Activated CD8-positive, alpha-beta memory T cell treated with anti-CD3 and anti-CD28 coated beads, Interleukin-2, amount 50 U/mL, for 1 hour (primary cell): ENCODE results near the gene NOD2.

Source experiments
- DNase-seq: peaks from one replicate; pipeline ENCODE4 v3.0.0-alpha.2; 2020; ENCODE audit errors: extremely low read depth

NOD2 gene

GRCh38 chr16:50692999-50693781 lies at the start of gene NOD2:
Gene NOD2, plus strand, starts transcription at chr16:50693606. Its CDS starts 5,890 bp downstream, at chr16:50699496.
- no peak for DNase-seq

- no peak for DNase-seq
Measured at GRCh38 chr16:50644245-50644644, 49.2 kb upstream of the NOD2 start.

GRCh38 chr16:50644729-50645128 lies 48.7 kb upstream of the NOD2 start:
- DNase-seq, result no peak

GRCh38 chr16:50645563-50646220 lies 47.7 kb upstream of the NOD2 start:
- no peak for DNase-seq

DNA sequence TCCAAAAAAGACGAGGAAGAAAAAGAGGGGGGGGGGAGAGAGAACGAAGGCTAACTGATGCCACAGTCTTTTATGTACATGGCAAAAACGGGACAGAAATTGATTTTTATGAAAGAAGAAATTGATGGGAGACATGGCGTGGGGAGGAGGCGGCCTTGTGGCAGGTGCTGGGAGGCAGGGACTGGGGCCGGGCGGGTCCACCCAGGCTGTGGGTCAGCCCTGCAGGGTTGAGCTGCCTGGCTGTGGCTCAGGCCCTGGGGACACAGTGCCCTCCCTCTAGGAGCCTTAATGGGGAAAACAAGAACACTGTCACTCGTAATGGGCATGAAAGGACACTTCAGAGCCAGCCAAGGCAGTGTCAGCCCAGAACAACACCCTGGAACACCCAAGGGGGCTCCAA lies 47.1 kb upstream of the NOD2 start:
- no peak for DNase-seq

DNA sequence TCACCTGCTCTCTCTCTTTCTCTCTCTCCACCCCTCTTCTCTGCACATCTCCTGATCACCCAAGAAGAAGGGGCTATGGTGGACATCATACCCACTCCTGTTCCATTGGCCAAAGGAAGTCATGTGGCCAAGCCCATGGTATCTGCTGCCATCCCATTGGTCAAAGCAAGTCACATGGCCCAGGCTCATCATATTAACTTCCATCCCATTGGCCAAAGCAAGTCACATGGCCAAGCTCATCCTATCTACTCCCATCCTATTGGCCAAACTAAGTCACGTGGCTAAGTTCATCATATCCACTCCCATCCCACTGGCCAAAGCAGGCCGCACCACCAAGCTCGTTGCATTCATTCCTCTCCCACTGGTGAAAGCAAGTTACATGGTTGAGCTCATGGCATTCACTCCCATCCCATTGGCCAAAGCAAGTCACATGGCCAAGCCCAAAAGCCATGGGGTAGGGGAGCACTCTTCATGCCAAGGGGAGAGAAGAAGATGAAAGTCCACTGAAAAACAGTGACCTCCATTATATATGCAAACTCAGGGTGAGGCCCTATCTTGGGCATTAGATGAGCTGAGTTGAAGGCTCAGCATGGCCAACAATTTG lies 41.5 kb upstream of the NOD2 start:
- DNase-seq, result no peak

DNA sequence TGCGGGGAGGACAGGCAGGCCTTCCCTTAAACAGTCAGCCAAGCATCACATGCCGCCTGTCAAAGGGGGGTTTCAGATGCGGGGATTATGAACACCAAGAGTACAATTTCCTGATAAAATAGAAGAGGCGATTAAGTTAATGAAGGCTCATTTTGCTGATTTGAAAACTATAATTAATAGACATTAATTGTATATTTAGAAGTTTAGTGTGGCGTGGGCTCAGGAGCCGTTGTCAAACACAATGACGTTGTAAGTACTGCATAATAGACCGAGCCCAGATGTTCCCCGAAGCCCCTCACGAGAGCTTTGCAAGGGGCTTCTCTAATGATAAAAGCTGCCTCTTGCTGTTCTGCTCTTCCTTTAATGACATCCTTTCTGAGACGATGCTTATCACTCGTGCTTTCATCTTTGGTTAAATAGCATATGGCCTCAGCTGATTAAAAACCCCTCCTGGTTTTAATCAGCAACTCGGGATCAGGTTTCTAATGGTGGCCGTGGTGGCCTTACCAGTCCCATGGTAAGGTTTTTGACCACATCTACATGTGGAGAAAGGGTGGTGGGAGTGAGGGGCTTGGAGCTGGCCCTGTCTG lies 40.5 kb upstream of the NOD2 start:
- DNase-seq, result no peak

DNA sequence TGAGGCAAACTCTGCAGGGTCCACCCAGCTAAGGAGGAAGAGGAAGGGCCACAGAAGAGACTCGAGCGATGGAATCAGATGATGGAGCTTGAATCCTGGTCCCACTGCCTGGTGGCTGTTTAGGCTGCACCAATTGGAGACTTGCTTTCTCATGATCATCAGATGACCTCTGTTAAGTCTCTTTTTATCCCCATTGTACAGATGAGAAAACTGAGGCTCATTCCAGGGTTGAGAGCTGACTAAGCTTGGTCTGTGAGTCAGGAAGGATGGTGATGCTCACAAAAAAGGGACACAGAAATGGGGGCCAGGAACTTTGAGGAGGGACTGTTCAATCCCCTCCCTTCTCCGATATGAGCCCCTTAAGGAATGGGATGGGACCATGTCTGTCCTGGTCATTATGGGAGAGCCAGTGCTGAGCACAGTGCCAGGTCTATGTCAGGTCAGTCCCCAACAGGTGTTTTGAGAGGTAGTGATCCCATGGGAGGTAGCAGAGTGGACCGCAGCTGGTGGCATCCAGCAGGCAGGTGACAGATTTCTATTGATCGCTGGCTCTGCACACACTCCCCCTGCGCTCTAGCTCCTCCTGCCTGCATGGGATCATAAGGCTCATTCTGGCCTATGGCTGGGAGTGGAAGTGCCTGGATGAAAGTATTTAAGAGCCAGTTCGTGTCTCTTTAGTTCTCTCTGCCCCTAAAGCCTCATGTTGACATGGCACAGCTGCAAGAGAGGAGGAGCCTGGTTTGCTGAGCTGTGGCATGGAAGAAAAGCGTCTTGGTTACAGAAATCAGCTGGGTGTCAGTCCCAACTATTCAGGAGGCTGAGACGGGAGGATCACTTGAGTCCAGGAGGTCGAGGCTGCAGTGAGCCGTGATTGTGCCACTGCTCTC lies 39.5 kb upstream of the NOD2 start:
- DNase-seq, result no peak

- no peak for DNase-seq
Measured at GRCh38 chr16:50655558-50656055, 37.8 kb upstream of the NOD2 start.

- DNase-seq, result no peak
Measured at GRCh38 chr16:50657241-50657640, 36.2 kb upstream of the NOD2 start.

DNA sequence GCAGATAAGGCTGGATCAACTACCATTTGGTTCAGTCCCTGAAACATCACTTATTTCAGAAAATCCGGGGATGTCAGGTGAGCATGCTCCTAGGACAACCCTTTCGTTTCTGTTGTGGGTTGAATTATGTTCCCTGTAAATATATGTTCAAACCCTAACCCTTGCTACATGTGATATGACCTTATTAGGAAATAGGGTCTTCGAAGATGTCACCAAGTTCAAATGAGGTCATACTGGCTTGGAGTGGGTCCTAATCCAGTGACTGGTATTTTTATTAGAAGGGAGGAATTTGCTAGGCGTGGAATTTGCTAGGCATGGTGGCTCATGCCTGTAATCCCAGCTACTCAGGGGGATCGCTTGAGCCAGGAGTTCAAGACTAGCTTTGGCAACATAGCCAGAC lies 33.6 kb upstream of the NOD2 start:
- no peak for DNase-seq

DNA sequence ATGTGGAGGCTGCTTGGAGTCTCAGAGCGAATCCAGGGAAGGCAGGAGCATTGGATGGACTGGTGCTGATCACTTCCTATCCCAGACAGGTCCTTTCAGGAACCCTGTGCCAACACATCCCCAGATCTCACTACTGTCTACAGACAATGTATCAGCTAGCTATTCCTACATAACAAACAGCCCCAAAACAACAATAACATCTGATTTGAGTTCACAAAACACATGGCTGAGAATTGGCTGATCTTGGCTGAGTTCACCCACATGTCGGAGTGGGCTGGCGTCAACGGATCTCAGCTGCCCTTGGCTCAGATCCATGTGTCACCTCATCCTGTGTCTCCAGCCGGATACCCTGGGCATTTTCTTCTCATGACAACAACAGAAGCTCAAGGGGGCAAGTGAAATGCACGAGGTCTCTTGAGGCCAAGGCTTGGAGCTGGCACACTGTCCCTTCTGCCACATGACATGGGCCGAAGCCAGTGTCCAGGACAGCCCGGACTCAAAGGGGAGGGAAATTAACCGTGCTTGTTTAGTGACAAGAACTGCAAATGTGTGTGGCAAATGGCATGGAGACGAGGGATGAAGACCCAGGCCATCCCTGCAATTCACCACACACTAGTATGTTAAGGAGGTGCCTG lies 31.0 kb upstream of the NOD2 start:
- no peak for DNase-seq

DNA sequence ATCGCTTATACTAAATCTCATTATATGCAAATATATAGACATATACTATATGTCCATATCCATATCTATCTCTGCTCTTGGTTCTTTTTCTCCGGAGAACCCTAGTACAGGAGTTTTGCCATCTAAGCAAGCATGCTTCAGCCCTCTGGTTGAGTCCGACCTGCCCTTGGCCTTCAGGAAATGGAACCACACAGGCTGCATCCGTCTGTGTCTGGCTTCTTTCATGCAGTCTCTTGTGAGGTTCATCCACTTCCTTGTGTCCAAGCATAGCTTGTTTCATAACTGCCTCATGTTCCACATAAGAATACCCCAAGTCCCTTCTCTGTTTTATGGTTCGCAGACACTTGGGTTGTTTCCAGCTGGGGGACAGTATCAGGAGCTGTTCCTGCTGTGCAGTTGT lies 29.1 kb upstream of the NOD2 start:
- no peak for DNase-seq

DNA sequence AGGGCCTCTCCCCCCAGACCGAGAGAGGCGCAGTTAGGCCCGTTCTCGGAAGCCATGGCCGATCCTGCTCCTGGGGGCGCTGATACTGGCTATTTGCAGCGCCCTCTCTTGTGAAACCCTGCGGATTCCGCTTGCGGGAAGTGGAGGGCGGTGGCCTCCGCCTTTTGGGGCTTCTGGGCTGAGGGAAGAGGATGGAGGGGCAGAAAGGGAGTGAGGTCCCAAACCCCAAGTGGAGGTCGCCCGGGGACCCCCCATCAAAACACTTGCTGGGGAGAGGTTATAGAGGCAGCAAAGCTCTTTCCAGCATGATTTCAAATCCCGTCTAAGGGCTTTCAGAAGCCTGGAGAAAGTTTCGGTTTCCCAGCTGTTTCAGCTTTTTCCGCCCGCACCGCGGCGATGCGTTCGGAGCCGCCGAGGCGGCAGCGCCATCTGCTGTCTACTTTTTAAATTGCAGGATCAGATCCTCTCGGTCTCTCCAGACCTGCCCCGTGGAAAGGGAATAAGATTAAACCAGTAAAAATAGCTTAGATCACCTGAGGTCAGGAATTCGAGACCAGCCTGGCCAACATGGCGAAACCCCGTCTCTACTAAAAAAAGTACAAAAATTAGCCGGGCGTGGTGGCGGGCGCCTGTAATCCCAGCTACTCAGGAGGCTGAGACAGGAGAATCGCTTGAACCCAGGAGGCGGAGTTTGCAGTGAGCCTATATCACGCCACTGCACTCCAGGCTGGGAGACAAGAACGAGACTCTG lies 28.1 kb upstream of the NOD2 start:
- DNase-seq, result no peak

GRCh38 chr16:50666658-50667496 lies 26.5 kb upstream of the NOD2 start:
- no peak for DNase-seq

DNA sequence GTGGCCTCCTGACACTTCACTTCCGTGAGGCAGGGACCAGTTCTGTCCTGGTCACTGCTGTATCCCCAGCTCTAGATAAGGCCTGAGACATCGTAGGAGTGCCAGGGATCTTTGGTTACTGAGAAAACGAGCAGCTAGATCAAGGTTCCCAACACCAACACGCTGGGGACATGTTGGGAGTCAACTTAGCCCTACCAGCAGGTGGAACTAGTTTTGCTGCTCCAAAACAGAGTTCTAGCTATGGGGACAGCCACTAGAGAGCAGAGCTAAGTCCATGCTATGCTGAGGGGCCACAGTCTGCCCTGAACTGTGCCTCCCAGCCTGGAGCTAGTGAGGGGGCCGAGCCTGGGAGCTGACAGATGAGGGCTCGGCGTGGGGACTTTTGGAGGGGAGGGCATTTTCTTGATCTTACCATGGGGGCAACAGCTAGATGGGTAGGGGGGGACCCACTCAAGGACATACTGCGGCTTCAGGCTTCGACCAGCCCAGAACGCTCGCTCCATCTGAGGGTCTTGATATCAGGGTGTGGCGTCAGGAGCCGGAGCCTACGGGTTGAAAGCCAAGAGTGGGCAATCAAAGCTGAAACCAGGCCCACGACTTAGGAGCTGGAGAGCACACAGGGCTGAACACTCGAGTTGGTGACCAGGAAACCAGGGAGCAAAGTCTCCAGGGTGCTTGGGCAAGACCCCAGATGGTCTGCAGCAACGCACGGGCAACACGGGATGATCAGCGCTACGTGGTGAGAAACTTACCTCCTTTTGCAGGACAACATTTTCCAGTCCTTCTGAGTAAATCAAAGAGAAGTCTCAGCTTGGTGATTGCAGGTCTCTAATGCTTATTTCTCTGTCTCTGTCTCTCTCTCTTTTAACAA lies 25.7 kb upstream of the NOD2 start:
- no peak for DNase-seq

GRCh38 chr16:50668368-50669008 lies 24.9 kb upstream of the NOD2 start:
- DNase-seq, result no peak

GRCh38 chr16:50669741-50670140 lies 23.7 kb upstream of the NOD2 start:
- no peak for DNase-seq
